GM18502 (cell line): ENCODE results near the gene LACTBL1.

Experiments
- ATAC-seq: cut with Tn5 transposase; IDR thresholded peaks from one replicate; pipeline ENCODE4 v1.9.1; 2021; ENCODE audit warnings: mild to moderate bottlenecking; ENCODE audit not compliant: unreplicated experiment, poor library complexity

Gene LACTBL1

DNA sequence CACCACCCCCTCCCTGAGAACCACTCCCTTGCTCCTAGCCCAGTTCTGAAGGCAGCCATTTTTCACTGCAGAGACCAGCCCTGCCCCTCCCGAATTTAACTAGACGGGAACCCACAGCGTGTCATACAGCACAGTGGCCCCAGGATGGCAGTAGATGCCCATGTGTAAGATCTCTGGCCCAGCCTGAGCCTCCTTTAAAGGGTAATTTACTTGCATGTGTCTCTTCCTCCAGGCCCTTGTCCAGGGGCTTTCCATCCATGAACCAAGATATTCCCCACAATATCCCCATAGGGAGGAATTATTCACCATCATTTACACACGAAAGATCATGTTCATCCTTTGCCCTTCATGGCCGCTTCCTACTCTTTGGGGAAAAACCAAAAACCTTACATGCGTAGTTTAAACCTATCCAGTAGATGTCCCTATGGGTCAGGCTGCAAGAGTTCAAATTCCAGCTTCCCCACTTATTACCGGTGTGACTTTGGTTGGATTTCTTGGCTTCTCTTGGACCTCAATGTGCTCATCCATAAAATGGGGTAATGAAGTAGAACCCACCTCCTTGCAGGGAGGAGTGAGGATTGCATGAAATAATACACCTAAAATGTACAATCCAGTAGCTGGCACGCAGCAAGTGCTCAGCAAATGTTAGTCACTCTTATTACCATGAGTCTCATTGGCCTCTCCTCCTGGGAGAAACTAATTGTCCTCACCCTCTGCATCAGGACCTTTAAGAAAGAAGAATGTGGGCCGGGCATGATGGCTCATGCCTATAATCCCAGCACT, 4.0 kb upstream of the LACTBL1 start:
- no peak for ATAC-seq

DNA sequence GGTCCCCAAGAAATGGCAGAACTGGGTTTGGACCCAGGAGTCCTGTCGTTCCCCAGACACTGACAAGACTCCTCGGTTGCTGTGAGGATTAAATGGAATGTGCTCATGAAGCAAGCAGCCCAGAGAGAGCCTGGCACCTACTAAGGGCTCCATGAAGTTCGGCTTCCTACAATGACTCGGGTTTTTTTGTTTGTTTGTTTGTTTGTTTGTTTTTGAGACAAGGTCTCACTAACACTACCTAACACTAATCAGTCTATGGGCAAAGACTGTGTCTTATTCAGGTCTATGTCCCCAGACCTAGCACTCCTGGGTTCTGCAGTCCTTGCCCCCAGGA, 3.4 kb upstream of the LACTBL1 start:
- no peak for ATAC-seq

DNA sequence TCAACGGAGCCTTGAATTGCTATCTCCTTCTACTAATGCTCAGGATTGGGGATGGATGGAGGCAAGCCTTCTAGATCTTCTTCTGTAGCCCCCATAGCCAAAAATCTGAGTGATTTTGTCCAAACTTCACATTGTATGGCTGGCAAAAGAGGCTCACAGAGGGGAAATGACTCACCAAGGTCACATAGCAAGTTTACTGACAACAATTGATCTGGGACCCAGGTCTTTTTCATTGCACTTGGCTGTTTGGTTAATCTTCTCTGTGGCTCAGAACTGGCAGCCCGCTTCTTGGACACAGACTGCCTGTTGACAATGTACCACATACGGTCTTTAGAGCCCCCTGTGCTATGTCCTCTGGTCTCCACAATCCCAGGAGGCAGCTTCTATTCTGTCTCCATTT, 3.0 kb upstream of the LACTBL1 start:
- ATAC-seq: no peak

DNA sequence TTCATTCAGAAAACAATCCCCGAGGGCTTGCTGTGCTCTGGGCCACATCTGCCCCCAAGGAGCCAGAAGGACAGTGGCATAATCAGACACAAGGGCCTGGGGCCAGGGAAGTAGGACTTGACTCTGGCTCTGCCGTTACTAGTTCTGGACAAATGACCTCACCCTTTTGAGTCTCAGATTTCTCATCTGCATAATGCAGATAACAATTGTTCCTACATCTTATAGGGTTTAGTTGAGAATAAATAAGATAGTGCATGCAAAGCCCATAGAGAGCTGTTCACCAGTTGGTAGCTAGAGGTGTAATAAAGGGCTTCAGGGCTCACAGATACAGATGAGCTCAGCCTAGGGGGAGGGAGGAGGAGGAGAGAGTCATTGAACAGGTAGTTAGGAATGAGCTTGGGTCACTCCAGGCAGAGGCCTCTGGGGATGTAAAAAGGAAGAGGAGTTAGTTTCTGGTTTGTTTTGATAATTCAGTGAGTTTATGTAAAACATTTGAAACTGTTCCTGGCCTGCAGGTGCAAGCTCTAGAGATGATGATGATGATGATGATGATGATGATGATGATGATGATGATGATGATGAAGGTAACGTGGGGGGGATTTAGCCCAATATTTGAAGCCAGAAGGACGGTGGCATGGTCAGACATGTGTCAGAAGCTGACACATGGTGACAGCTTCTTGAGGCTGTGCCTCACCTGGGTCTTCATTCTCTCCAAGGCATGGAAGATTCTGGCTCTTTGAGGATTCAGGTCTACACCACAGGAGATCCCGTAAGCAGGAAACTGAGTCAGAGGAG, 858 bp downstream of the LACTBL1 start:
- ATAC-seq: no peak

DNA sequence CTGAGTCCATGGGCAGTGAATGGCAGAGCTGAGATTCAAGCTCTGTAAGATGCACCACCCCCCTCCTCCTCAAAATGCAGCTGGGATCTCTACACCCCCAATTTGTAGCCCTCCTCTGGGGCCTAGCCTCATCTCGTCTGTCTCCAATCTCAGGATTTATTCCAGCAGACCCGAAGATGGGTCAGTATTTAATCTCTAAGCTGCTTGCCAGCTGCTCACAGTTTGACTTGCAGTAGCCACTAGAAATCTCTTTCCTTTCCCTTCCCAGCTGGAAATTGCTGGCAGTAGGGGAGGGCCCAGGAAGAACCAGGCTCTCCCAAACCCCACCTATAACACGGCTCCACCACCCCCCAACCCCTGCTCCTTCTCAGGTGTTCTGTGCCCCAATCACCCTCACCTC, 1.5 kb downstream of the LACTBL1 start:
- ATAC-seq: no peak

DNA sequence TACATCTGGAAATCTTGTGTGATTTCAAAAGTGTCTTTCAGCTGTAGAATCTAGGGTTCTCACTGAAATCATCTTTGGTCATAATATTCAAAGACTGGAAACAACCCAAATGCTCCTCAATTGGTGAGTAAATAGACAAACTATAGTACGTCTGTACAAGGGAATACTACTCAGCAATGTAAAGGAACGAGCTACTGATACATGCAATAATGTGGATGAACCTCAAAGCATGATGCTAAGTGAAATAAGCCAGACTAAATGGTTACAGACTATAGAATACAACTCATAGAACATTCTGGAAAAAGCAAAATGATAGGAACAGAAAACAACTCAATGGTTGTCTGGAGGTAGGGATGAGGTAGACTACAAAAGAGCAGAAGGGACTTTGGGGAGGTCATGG, 2.6 kb downstream of the LACTBL1 start:
- no peak for ATAC-seq

DNA sequence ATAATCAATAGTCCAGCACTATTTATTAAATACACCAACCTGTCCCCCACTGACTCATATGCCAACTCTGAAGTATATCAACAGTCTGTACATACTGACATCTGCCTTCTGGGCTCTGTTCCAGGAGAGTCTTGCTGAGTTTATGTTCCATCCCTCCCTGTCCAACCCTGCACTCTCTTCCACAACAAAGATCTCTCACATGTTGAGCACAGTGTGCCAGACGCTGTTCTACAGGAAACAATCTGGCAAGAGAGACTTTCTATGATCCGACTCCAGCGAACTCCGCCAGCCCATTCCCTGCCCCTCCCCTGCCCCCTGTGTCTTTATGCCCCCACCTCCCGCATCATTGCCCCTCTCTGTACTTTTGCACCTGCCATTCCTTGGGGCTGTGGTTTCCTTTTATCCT, 3.4 kb downstream of the LACTBL1 start:
- no peak for ATAC-seq

DNA sequence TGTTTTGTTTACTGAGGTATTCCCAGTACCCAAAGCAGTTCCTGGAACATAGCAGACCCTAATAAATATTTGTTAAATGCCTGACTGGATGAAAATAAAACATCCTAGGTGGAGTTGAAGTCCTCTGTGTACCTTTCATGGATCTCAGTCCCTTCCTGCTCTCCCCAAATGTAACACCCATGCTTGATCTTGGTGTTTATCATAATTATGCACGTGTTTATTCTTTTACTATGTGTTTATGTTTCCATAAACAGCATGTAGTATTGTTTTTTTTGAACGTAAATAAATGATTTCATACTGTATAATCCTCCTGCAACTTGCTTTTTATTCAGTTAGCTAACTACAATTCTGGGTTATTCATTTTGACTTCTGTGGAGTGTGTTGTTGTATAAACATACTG, 4.8 kb downstream of the LACTBL1 start:
- no peak for ATAC-seq

DNA sequence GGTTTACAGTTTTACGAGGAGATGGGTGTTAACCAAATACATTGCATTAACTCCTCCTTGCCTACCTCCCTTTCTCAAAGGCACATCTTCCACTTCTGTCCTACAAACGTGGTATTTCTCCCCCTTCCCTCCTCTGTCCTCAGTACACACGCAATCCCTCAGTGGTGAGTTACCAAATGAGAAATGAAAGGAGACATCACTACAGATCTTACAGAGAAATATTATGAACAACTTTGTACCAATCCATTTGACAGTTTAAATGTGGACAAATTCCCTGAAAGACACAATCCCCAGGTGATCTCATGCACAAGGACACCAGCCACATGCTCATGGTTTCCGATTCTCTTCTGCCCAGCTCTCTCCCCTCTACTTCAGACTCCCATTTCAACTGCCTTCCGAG, 6.4 kb downstream of the LACTBL1 start:
- no peak for ATAC-seq

DNA sequence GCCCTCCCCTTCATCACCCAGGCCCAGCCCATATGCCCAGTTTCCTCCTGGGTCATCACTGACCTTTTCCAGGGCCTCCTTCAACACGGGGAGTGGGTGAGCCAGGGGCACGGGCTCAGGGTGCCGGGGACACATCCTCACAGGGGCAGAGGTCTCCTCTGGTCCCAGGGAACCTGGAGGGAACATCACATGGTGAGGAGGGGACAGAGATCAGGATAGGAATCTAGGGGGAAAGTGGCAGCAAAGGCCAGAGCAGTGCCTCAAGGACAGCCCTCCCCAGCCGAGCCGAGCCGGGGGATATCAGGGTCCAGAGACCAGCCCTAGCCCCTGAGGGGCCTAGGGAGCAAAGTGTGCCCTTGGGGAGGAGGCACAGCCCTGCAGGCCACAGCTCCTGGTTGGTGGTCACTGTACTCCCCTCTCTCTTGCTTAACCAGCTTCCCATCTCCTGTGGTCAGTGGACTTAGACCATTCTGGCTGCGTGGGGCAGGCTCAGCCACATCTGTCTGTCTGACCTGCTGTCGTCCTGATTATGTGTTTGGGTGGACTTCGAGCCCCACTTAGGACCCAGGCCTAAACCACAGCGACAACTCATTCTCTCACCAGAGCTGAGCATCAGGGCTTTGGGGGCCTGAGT, 9.5 kb downstream of the LACTBL1 start:
- ATAC-seq: no peak

DNA sequence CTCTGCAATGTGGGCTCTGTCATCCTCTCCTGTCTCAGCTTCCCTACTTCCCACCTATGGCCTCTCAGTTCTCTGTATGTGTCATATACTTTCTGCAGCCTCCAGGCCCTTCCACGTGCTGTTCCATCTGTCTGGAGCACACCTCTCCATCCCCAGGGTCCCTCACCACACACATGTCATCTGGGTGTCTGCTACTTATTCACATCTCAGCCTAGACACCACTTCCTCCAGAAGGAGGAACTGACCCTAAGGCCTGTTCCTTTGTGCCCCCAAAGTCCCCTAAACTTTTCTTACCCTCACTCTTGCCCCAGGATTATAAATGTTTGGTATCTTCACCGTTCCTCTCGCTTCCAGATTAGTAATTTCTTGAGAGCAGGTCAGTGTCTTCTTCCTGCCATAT, 10.1 kb downstream of the LACTBL1 start:
- no peak for ATAC-seq

DNA sequence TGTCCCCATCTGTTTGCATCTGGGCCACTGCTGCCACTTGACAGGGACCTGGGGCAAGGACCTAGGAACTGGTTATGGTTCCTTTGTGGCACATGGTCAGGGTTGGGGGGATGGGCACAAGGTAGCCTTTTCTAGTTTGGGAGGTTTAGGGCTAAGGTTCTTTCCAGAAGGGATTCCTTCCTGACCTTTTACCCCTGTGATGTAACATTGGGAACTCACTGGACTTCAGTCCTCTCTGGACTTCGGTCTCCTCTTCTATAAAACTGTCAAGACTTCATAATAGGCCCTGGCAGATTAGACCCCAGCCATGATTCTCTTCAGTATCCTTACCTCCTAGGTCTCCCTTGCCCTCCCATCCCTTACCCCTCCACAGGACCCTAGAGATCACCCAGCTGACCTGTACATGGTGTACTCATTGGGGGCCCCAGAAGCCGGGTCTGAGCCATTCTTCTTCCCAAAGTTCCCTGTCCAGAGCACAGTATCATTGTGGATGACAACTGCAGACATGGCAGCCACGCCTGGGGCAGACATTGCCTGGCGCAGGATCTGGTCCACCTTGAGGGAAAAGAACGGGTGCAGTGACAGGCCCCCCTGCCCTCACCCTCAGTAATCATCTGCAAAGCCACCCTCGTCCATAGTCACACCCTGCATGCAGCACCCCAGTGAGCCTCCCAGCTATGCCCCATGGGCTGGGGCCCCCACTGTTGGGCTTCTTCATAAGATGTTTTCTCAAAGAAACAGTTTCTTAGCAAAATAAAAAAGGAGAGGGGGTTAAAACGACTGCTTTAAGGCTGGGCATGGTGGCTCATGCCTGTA, 12.9 kb downstream of the LACTBL1 start:
- ATAC-seq: no peak

DNA sequence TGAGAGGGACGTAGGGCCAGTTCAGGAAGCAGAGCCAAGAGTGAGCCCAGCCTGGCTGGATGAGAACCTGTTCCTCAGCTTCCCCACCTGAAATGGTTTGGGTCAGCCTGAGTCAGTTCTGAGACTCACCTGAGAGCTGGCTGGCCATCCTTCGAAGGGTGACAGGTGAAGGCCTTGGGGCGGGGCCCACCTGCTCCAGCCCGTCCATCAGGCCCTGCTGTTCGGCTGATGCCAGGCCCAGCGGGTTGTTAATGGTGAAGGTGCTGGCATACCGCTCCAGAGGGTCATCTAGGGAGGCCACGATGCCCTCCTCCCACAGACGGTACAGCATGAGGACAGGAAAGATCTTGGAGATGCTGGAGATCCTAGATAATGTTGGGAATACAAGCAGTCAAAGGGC, 14.1 kb downstream of the LACTBL1 start:
- ATAC-seq: no peak

DNA sequence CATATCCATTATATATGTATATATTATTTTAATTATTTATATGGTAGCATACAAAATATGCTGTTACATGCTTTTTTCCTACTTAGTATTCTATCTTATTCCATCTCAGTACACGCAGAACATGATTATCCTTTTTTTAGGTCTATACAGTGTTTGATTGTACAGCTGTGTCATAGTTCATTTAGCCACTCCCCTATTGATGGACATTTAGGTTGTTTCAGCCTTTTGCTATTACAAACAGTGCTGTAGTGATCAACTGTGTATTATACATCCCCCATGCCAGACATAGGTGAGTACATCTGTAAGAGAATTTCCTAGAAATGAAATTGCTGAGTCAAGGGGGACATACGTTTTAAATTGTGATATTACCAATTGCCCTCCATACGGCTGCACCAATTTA, 15.6 kb downstream of the LACTBL1 start:
- ATAC-seq: no peak

DNA sequence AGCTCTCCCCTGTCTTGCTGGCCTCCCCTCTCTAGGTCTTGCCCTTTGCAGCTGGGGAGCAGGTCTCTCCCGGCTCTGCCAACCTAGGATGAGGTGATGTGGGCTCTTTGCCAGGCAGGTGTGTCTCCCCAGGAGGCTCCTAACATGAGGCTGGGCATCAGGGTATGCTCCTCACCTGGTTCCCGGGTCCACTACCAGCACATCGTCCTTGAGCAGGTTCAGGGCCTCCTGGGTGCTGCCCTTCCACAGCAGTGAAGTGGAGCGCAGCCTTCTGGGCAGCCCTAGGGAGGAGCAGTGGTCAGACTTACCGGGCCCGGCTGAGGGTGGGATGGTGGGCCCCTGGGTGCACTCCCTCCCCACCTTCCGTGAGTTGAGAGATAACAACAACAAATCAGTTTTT, 17.5 kb downstream of the LACTBL1 start:
- ATAC-seq: no peak

DNA sequence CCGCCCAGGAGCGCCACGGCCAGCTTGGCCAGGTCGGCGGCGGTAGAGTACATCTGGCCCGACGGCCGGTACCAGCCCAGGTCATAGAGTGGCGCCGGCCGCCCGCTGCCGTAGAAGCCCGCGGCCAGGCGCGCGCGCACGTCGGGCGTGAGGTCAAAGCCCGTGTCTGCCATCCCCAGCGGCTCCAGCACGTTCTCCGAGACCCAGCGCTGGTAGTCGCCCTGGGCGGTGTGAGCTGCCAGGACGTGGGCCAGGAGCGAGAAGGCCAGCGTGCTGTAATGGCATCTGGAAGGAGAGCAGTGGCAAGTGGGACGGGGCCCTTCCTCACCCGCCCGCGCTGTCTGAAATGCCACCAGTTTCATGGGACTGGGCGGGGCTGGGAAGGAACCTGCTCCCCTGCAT, 18.9 kb downstream of the LACTBL1 start:
- ATAC-seq: no peak

DNA sequence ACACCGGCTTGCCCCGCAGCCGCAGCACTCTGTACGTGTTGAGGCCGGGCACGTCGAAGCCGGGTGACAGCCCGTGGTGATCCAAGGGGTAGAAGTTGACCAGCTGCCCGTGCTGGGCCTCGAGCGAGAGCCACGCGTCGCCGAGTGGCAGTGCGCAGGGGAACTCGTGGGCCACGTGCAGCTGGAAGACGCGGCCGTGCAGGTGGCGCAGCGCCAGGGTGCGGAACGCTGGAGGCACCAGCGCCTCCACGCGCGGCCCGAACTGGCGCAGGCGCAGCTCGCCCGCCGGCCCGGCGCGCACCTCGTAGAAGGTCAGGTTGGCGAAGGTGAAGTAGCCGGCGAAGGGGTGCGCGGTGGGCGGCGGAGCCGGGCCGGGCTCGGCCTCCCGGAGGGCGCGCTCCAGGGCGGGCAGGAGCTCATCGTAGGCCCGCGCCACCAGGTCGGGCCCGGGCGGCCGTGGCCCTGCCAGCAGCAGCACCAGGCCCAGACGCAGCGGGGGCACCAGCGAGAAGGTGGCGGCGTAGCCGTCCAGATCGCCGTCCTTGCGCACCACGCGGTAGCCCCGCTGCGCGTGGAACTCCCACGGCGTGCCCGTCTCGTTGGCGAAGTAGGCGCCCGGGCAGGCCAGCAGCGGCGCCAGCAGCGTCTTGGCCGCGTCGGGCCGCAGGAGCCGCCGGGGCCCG, 19.5 kb downstream of the LACTBL1 start:
- ATAC-seq: no peak

DNA sequence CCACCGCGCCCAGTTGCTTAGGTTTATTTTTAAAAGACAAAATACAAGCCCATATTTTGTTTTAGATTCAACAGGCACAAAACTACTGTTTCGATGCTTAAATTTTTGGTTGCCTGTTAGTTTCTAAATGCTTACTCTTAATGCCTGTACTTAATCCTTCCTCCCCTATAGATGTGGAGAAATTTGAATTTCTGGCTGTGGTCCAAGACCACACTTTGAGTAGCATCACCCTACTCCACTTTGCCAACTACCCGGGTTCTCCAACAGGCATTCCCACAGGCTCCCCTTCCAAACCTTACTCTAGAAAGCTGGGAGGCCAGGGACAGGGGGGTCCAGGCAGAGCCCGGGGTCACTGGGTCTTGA, 20.0 kb downstream of the LACTBL1 start:
- ATAC-seq: no peak

DNA sequence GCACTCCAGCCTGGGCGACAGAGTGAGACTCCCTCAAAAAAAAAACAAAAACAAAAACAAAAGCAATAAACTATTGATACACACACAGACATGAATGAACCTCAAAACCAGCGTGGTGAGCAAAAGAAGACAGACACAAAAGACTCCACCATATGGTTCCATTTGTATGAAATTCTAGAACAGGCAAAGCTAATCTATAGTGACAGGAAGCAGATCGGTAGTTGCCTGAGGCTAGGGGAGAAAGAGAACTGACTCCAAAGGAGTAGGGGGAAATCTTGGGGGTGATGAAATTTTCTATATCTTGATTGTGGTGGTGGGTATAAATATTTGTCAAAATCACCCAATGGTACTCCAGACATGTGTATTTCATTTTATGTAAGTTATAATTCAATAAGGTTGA, 20.9 kb downstream of the LACTBL1 start:
- ATAC-seq: no peak

DNA sequence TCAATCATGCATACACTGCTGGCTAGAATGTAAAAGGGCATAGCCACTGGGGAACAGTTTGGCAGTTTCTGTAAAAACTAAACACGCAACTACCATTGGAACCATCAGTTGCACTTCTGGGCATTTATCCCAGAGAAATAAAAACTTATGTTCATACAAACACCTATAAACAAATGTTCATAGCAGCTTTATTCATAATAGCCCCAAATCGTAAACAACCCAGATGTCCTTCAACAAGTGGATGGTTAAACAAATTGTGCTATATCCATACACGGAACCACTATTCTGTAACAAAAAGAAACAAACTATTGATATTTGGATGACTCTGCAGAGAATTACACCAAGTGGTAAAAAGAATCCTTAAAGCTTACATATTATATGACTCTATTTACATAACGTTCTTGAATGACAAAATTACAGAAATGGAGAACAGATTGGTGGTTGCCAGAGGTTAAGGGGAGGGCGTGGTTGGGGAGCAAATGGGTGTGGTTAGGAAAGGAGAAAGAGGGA, 22.8 kb downstream of the LACTBL1 start:
- ATAC-seq: no peak
